ENCODE results near the gene ADGRG6. TPM values are rescaled to one million over a fixed set of nuclear protein-coding genes. Genes with fewer than 3 reads are reported as not detected.

The ADGRG6 gene
- total and polyA plus RNA-seq, 8 donors: 1.1 to 102 (median 8.9) TPM

- no peak overlapping the region for H3K4me3 ChIP-seq
- no peaks in the 10 kb centered on the region for H3K27me3 ChIP-seq
- no peaks in the 10 kb centered on the region for H3K36me3 ChIP-seq
- H3K27ac ChIP-seq: no peak overlapping the region
- intact Hi-C loops (cut with DNase I; ENCODE audit: low total_unique reads): no loop called here
- 30 to 41% (median 35%) methylated on average over 4 of the region's 4 CpGs for WGBS, 5 donors
- H3K9me3 ChIP-seq: no peaks in the 10 kb centered on the region
- DNase-seq: peak in 1 of 2 donors; percentile 63
- TF ChIP-seq EP300 (IDR thresholded peaks at IDR 0.05) (no peak), CTCF (IDR thresholded peaks at IDR 0.05) (no peak), POLR2A (IDR thresholded peaks at IDR 0.05) (no peak), POLR2AphosphoS5 (IDR thresholded peaks at IDR 0.05) (peak in 2 of 3 donors; percentile 35 to 41)
- H3K4me1 ChIP-seq: peaks cover 5 to 39% (median 15%) of the 10 kb centered on the region in 4 donors
These were observed 73.3 kb downstream of the ADGRG6 start for GRCh38 chr6:142374965-142375733.

DNA sequence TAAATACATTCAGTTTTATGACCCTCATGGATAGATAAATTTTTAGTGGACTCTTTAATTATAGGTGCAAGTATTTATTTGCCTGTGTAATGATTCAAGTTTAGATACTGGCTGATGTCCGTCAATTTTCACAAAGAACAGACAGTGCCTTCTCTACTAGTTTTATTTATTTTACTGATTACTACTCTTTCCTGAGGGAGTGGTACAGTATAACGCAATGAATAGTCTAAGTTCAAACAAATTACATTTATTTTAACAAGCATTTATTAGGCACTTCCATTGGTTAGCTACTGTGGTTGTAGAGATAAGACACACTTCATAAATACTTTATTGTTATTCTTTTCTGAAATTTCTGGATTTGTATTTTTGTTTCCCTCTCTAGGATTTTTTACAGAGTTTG, 74.3 kb downstream of the ADGRG6 start:
- no peak for DNase-seq
- Histone ChIP-seq H3K27ac (no peak overlapping the region), H3K36me3 (no peaks in the 10 kb centered on the region), H3K27me3 (no peaks in the 10 kb centered on the region), H3K4me3 (no peak overlapping the region), H3K4me1 (peaks cover 5 to 39% (median 15%) of the 10 kb centered on the region in 4 donors), H3K9me3 (no peaks in the 10 kb centered on the region)
- TF ChIP-seq POLR2A (IDR thresholded peaks at IDR 0.05): no peak
- TF ChIP-seq EP300 (IDR thresholded peaks at IDR 0.05): no peak
- TF ChIP-seq CTCF (IDR thresholded peaks at IDR 0.05): no peak
- no peak for TF ChIP-seq POLR2AphosphoS5 (IDR thresholded peaks at IDR 0.05)
- WGBS, 5 donors: 30 to 51% (median 48%) methylated on average over 2 of the region's 2 CpGs
- intact Hi-C loops (cut with DNase I; ENCODE audit: low total_unique reads): no loop called here

DNA sequence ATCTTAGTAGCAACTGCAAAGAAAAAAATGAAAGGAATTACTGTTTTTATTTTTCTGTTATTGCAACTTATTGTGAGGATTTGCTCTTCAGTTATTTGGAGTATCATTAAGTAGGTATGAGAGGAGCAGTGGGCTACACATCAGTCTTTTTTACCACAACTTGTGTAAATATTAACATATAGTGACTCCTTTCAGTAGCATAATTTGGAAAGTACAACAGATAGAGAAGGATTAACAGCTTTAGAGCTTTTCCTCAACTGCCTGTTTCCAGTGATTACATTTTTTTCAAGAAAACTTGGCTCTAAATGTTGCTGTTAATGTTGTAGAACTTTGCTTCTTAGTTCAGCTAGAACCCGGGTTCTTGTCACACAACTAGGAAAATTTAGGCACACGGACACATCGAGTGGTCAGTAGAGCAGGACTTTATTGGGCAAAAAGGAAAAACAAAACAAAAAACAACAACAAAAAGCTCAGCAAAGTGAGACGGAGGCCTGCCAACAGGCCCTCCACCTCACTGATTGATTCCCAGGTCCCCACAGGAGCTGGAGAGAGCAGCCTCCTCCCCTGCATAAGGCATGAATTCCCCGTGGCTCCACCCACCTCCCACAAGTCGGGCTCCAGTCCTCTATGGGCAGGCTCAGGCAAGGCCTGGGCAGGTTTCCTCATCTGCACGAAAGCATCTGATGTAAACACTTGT, 75.1 kb downstream of the ADGRG6 start:
- H3K9me3 ChIP-seq: no peaks in the 10 kb centered on the region
- peaks cover 5 to 39% (median 15%) of the 10 kb centered on the region in 4 donors for H3K4me1 ChIP-seq
- H3K36me3 ChIP-seq: no peaks in the 10 kb centered on the region
- DNase-seq: peak; percentile 42 to 53
- intact Hi-C loops (cut with DNase I; ENCODE audit: low total_unique reads): no loop called here
- no peak overlapping the region for H3K4me3 ChIP-seq
- WGBS, 5 donors: 37 to 53% (median 51%) methylated on average over 7 of the region's 7 CpGs
- H3K27ac ChIP-seq: peak overlapping the region in 1 of 5 donors; percentile 0
- H3K27me3 ChIP-seq: no peaks in the 10 kb centered on the region
- TF ChIP-seq POLR2AphosphoS5 (IDR thresholded peaks at IDR 0.05) (no peak), CTCF (IDR thresholded peaks at IDR 0.05) (no peak)

- H3K36me3 ChIP-seq: no peaks in the 10 kb centered on the region
- no peak for DNase-seq
- peaks cover 5 to 39% (median 15%) of the 10 kb centered on the region in 4 donors for H3K4me1 ChIP-seq
- H3K27ac ChIP-seq: peak overlapping the region in 1 of 5 donors; percentile 0
- no peak for TF ChIP-seq POLR2A (IDR thresholded peaks at IDR 0.05)
- TF ChIP-seq EP300 (IDR thresholded peaks at IDR 0.05): no peak
- TF ChIP-seq POLR2AphosphoS5 (IDR thresholded peaks at IDR 0.05): no peak
- no peak for TF ChIP-seq CTCF (IDR thresholded peaks at IDR 0.05)
- H3K9me3 ChIP-seq: no peaks in the 10 kb centered on the region
- H3K27me3 ChIP-seq: no peaks in the 10 kb centered on the region
- H3K4me3 ChIP-seq: no peak overlapping the region
- intact Hi-C loops (cut with DNase I; ENCODE audit: low total_unique reads): no loop called here
- 37 to 67% (median 40%) methylated on average over 4 of the region's 4 CpGs for WGBS, 5 donors
These were observed 75.7 kb downstream of the ADGRG6 start for GRCh38 chr6:142377497-142377848.
